HepG2 (cell line): Measurements from ENCODE around the gene DENND1C. TPM values are rescaled to one million over a fixed set of nuclear protein-coding genes. Genes with fewer than 3 reads are reported as not detected.

Source experiments
- ATAC-seq: fragments of 200-7000 bp; cut with Tn5 transposase; 3 replicates; pipeline ENCODE4 v1.9.1; 2020; ENCODE audit warnings: mild to moderate bottlenecking, moderate library complexity
- BruUV-seq: library from RNA; stranded (reverse); fragments of 400-500 nt; replicated peaks from 2 replicates; lab custom pipeline; 2021; lab: Mats Ljungman, UMichigan
- CTCF ChIA-PET: fragments of 300-600 bp; formaldehyde crosslinking; extraction: SDS; loops from one replicate; lab custom pipeline; 2021; ENCODE audit warnings: low total read pairs, inconsistent platforms, low intra/inter-chr PET ratio; lab: Yijun Ruan, JAX
- POLR2A ChIA-PET: fragments of 350-600 bp; sonication (Branson Sonifier 250); formaldehyde crosslinking; loops from one replicate; lab custom pipeline; 2020; ENCODE audit warnings: antibody characterized with exemption, inconsistent platforms; lab: Yijun Ruan, JAX
- DNase-seq: peaks from one replicate; pipeline ENCODE4 v3.0.0-alpha.2; 2015; ENCODE audit warnings: low spot score
- FAIRE-seq: peaks from 3 replicates; lab custom pipeline; 2011; peaks lifted over from hg19 to GRCh38; lab: Jason Lieb, UNC
- H2AFZ ChIP-seq: one replicate; pipeline ENCODE4 v1.6.1; 2011; ENCODE audit warnings: low read length, inconsistent platforms
- H3K27ac ChIP-seq: fragments of 300-600 bp; 3 replicates; pipeline ENCODE4 v1.8.0; 2011; ENCODE audit warnings: mixed run types, mild to moderate bottlenecking, mixed read lengths, low read length, inconsistent platforms; ENCODE audit not compliant: insufficient read depth; ENCODE audit errors: extremely low read length
- H3K27me3 ChIP-seq, 2 experiments: fragments of 200-600 bp in 1 of 2; 2 replicates in 1 of 2; 3 replicates in 1 of 2; pipeline versions ENCODE4 v1.6.0 to v1.8.0; 2011; ENCODE audit warnings: low read length in 2 of 2, mild to moderate bottlenecking in 2 of 2, moderate library complexity in 2 of 2, inconsistent platforms in 1 of 2; ENCODE audit not compliant: insufficient read depth in 2 of 2, control insufficient read depth in 1 of 2
- H3K36me3 ChIP-seq, 2 experiments: fragments of 200-600 bp in 1 of 2; replicated peaks in 1 of 2; 2 replicates in 1 of 2; 3 replicates in 1 of 2; pipeline versions ENCODE4 v1.5.1 to v1.8.0; 2011; ENCODE audit warnings: low read length in 2 of 2, inconsistent platforms in 1 of 2; ENCODE audit not compliant: insufficient read depth in 2 of 2, control insufficient read depth in 1 of 2
- H3K4me1 ChIP-seq: 2 replicates; pipeline ENCODE4 v1.5.1; 2012; ENCODE audit warnings: low read length, inconsistent platforms; ENCODE audit not compliant: insufficient read depth
- H3K4me2 ChIP-seq: 2 replicates; pipeline ENCODE4 v1.6.0; 2011; ENCODE audit warnings: low read depth, low read length, inconsistent platforms
- H3K4me3 ChIP-seq, 3 experiments: fragments of 200-600 bp in 1 of 3; sonication (generic), shearing (Covaris generic) in 1 of 3; replicated peaks in 1 of 3; 2 replicates each; pipeline ENCODE4 v1.5.1; 2011 to 2016; ENCODE audit warnings: low read length in 3 of 3, inconsistent platforms in 2 of 3, low read depth in 2 of 3, mild to moderate bottlenecking in 2 of 3, control low read depth in 1 of 3, mixed read lengths in 1 of 3; ENCODE audit not compliant: insufficient read depth in 1 of 3
- H3K79me2 ChIP-seq: one replicate; pipeline ENCODE4 v1.6.1; 2011; ENCODE audit warnings: low read length, inconsistent platforms; ENCODE audit not compliant: insufficient read depth
- H3K9ac ChIP-seq: 2 replicates; pipeline ENCODE4 v1.6.0; 2011; ENCODE audit warnings: mild to moderate bottlenecking, low read depth, low read length, inconsistent platforms; ENCODE audit not compliant: insufficient read depth
- H3K9me3 ChIP-seq: 2 replicates; pipeline ENCODE4 v1.5.1; 2012; ENCODE audit warnings: mild to moderate bottlenecking, low read length
- H4K20me1 ChIP-seq: 2 replicates; pipeline ENCODE4 v1.6.0; 2011; ENCODE audit warnings: inconsistent platforms, mild to moderate bottlenecking, low read length, moderate library complexity; ENCODE audit not compliant: insufficient read depth
- ATRX ChIP-seq: sonication (generic); formaldehyde crosslinking; IDR thresholded peaks from 2 replicates; pipeline ENCODE4 v1.4.0; 2020; ENCODE audit warnings: missing genetic modification reagents, borderline replicate concordance
- DNMT3B ChIP-seq: conservative IDR thresholded peaks from 2 replicates; pipeline ENCODE4 v1.6.1; 2016; ENCODE audit warnings: missing biosample characterization, control low read depth
- FOXJ3 ChIP-seq: sonication (generic); formaldehyde crosslinking; IDR thresholded peaks from 2 replicates; pipeline ENCODE4 v1.4.0; 2020; ENCODE audit warnings: missing genetic modification reagents, mild to moderate bottlenecking, borderline replicate concordance
- GPN1 ChIP-seq: sonication (generic); formaldehyde crosslinking; IDR thresholded peaks from 2 replicates; pipeline ENCODE4 v1.5.1; 2020; ENCODE audit warnings: missing genetic modification reagents, borderline replicate concordance
- HIVEP1 ChIP-seq: sonication (generic); formaldehyde crosslinking; IDR thresholded peaks from 2 replicates; pipeline ENCODE4 v1.4.0; 2020; ENCODE audit warnings: mild to moderate bottlenecking, missing genetic modification reagents
- LBX2 ChIP-seq: sonication (generic); formaldehyde crosslinking; IDR thresholded peaks from 2 replicates; pipeline ENCODE4 v1.5.0; 2020; ENCODE audit warnings: missing genetic modification reagents, mild to moderate bottlenecking, borderline replicate concordance
- NKX3-1 ChIP-seq: sonication (generic); formaldehyde crosslinking; IDR thresholded peaks from 2 replicates; pipeline ENCODE4 v1.5.0; 2020; ENCODE audit warnings: missing genetic modification reagents
- POLR2A ChIP-seq, 2 experiments: IDR thresholded peaks; 2 replicates each; pipeline ENCODE4 v1.6.1; 2011; ENCODE audit warnings: low read depth in 2 of 2, low read length in 2 of 2, mild to moderate bottlenecking in 1 of 2, moderate library complexity in 1 of 2; ENCODE audit not compliant: insufficient read depth in 1 of 2
- SALL2 ChIP-seq: sonication (generic); formaldehyde crosslinking; IDR thresholded peaks from 2 replicates; pipeline ENCODE4 v1.8.1; 2023; ENCODE audit warnings: mild to moderate bottlenecking, missing genetic modification reagents, inconsistent platforms
- TOE1 ChIP-seq: sonication (generic); formaldehyde crosslinking; IDR thresholded peaks from 2 replicates; pipeline ENCODE4 v1.4.0; 2020; ENCODE audit warnings: mild to moderate bottlenecking, missing genetic modification reagents
- YEATS2 ChIP-seq: sonication (generic); formaldehyde crosslinking; IDR thresholded peaks from 2 replicates; pipeline ENCODE4 v1.4.0; 2020; ENCODE audit warnings: missing genetic modification reagents, borderline replicate concordance
- YEATS4 ChIP-seq: sonication (generic); formaldehyde crosslinking; IDR thresholded peaks from 2 replicates; pipeline ENCODE4 v1.4.0; 2020; ENCODE audit warnings: missing genetic modification reagents, borderline replicate concordance
- ZBTB34 ChIP-seq: sonication (generic); formaldehyde crosslinking; IDR thresholded peaks from 2 replicates; pipeline ENCODE4 v1.8.0; 2022; ENCODE audit warnings: mild to moderate bottlenecking, missing genetic modification reagents
- ZBTB7A ChIP-seq: sonication (generic); formaldehyde crosslinking; IDR thresholded peaks from 2 replicates; pipeline ENCODE4 v1.8.0; 2022; ENCODE audit warnings: mild to moderate bottlenecking, missing genetic modification reagents
- ZNF30 ChIP-seq: sonication (generic); formaldehyde crosslinking; IDR thresholded peaks from 2 replicates; pipeline ENCODE4 v1.5.0; 2020; ENCODE audit warnings: mild to moderate bottlenecking, missing genetic modification reagents
- WGBS: methylation state at CpG from one replicate; pipeline ENCODE4 v1.1.6; 2017; ENCODE audit warnings: low lambda C conversion rate; 5-methylcytosine and 5-hydroxymethylcytosine counted together
- in situ Hi-C: cut with HindIII; loops from 2 replicates; pipeline ENCODE4 v1.10.0; 2017; ENCODE audit warnings: low pct_unique_long_range_greater_than_20kb; ENCODE audit not compliant: extremely low pct_ligation_motif_present
- intact Hi-C: fragments of 100-400 bp; cut with micrococcal nuclease; formaldehyde crosslinking; loops from one replicate; pipeline ENCODE4 v1.10.0; 2022; ENCODE audit not compliant: unreplicated experiment
- polyA plus RNA-seq, 8 experiments: library from polyadenylated mRNA; depleted of rRNA in 3 of 8; stranded (reverse) in 7 of 8; unstranded in 1 of 8; fragments of >200 nt; fragmentation: Illumina TruSeq in 4 of 8; extraction: Trizol in 4 of 8; gene quantifications; 2 replicates each; pipeline versions ENCODE4 v1.2.1 to v1.2.3, GENCODE V29; 2011 to 2016; ENCODE audit warnings: low read depth in 4 of 8, missing spikeins in 1 of 8, mixed read lengths in 1 of 8; ENCODE audit not compliant: insufficient read depth in 1 of 8
- total RNA-seq, 5 experiments: library from RNA; depleted of rRNA; stranded (reverse); fragments of >200 nt; fragmentation: Illumina TruSeq; extraction: Trizol; gene quantifications; 2 replicates each; pipeline ENCODE4 v1.2.3, GENCODE V29; 2016; ENCODE audit warnings: low read depth in 1 of 5
- TF ChIP-seq, protein P1 (sequence below): sonication (generic); formaldehyde crosslinking; IDR thresholded peaks from 2 replicates; pipeline ENCODE4 v1.4.0; 2020; ENCODE audit warnings: missing genetic modification reagents

DENND1C gene
- total and polyA plus RNA-seq, 2 of the 13 experiments (the other 11 are each of a cell fraction or from before 2014, with no cell fraction given), result 0.04 to 0.73 TPM

GRCh38 chr19:6424939-6425731 is 56.5 kb downstream of the DENND1C start (continued):
- TF ChIP-seq DNMT3B (CRISPR knock-in tag) (no peak), LBX2 (no peak; the same call in 1 of the 2 replicates), SALL2 (0 out of 2 replicates have a peak, but pooled peaks have one; percentile 6), HIVEP1 (CRISPR knock-in tag) (0 out of 2 replicates have a peak, but pooled peaks have one; percentile 48)

GRCh38 chr19:6424195-6424938 is 57.2 kb downstream of the DENND1C start, which contains the start of gene KHSRP:
Gene KHSRP (minus strand): TSS chr19:6424811. CDS start chr19:6424701, 110 bp downstream.
- intact Hi-C loops (no loop called here), in situ Hi-C loops (no loop called here)
- BruUV-seq, result no TSS peak
- Histone ChIP-seq H4K20me1 (peaks cover 43% of the 10 kb centered on the region), H3K36me3 (peaks cover 18 to 32% of the 10 kb centered on the region in 2 experiments), H3K27ac (peak within 1 kb of the TSS; percentile 68), H3K9me3 (no peaks in the 10 kb centered on the region), H3K4me2 (peak within 1 kb of the TSS; percentile 94), H3K4me3 (peak within 1 kb of the TSS; percentile 84 to 92 (median 87)), H3K79me2 (peaks cover 48% of the 10 kb centered on the region), H2AFZ (peak within 1 kb of the TSS; percentile 30), H3K9ac (peak within 1 kb of the TSS; percentile 89), H3K27me3 (no peaks in the 10 kb centered on the region; a peak in 1 of 5 replicates), H3K4me1 (peaks cover 33% of the 10 kb centered on the region)
- DNase-seq (no peak), FAIRE-seq (no peak), ATAC-seq (no peak)
- 0% methylated on average over 1 of the region's 114 CpGs for whole genome bisulfite sequencing
- CTCF ChIA-PET, result no interaction called here
- POLR2A ChIA-PET, result interaction anchor here (0.8 to 3.0 kb wide), 13 partner anchors 10 to 150 kb away, joined by 3 to 29 read pairs (median 5); partner anchors contain the start of genes ALKBH7, CLPP, GTF2F1 and SLC25A23
- no peak for TF ChIP-seq ZNF30 (CRISPR knock-in tag)
- TF ChIP-seq YEATS4 (CRISPR knock-in tag), result peak; percentile 44; the same call in 1 of the 2 replicates
- no peak for TF ChIP-seq ZBTB7A (CRISPR knock-in tag)
- TF ChIP-seq POLR2A (IDR thresholded peaks at IDR 0.05; ENCODE audit: insufficient read depth in 1 of 2, low read depth in 2 of 2, low read length in 2 of 2), result peak in 1 of 2 experiments; percentile 81; a peak in 2 of 4 replicates
- no peak for TF ChIP-seq YEATS2 (CRISPR knock-in tag)
- no peak for TF ChIP-seq TOE1 (CRISPR knock-in tag)
- no peak for TF ChIP-seq FOXJ3 (CRISPR knock-in tag)
- no peak for TF ChIP-seq GPN1
- no peak for TF ChIP-seq NKX3-1 (CRISPR knock-in tag)
- no peak for TF ChIP-seq ATRX (CRISPR knock-in tag)
- TF ChIP-seq, protein P1, sequence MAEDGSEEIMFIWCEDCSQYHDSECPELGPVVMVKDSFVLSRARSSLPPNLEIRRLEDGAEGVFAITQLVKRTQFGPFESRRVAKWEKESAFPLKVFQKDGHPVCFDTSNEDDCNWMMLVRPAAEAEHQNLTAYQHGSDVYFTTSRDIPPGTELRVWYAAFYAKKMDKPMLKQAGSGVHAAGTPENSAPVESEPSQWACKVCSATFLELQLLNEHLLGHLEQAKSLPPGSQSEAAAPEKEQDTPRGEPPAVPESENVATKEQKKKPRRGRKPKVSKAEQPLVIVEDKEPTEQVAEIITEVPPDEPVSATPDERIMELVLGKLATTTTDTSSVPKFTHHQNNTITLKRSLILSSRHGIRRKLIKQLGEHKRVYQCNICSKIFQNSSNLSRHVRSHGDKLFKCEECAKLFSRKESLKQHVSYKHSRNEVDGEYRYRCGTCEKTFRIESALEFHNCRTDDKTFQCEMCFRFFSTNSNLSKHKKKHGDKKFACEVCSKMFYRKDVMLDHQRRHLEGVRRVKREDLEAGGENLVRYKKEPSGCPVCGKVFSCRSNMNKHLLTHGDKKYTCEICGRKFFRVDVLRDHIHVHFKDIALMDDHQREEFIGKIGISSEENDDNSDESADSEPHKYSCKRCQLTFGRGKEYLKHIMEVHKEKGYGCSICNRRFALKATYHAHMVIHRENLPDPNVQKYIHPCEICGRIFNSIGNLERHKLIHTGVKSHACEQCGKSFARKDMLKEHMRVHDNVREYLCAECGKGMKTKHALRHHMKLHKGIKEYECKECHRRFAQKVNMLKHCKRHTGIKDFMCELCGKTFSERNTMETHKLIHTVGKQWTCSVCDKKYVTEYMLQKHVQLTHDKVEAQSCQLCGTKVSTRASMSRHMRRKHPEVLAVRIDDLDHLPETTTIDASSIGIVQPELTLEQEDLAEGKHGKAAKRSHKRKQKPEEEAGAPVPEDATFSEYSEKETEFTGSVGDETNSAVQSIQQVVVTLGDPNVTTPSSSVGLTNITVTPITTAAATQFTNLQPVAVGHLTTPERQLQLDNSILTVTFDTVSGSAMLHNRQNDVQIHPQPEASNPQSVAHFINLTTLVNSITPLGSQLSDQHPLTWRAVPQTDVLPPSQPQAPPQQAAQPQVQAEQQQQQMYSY (CRISPR knock-in tag), result no peak
- TF ChIP-seq ZBTB34, result no peak
